HG02571 (cell line): ENCODE measurements around the gene MCF2L.
"Not testable (repeated sequence)": the region's sequence is repeated elsewhere in the genome, so short reads cannot be mapped to it uniquely, and the experiment has no call there.

ENCODE experiments used
- ATAC-seq: cut with Tn5 transposase; IDR thresholded peaks from one replicate; pipeline ENCODE4 v1.9.1; 2021; ENCODE audit warnings: mild to moderate bottlenecking, moderate library complexity; ENCODE audit not compliant: unreplicated experiment

The MCF2L gene

GRCh38 chr13:113028336-113029060 is 59.5 kb downstream of the MCF2L start:
- no peak for ATAC-seq

GRCh38 chr13:113029061-113029445 is 60.0 kb downstream of the MCF2L start:
- ATAC-seq = no peak

- ATAC-seq = no peak
These were observed 60.7 kb downstream of the MCF2L start for GRCh38 chr13:113029487-113030258.

GRCh38 chr13:113030259-113030640 is 61.2 kb downstream of the MCF2L start:
- not testable (repeated sequence) for ATAC-seq

- no peak for ATAC-seq
These were observed 62.5 kb downstream of the MCF2L start for GRCh38 chr13:113031465-113031864.

- ATAC-seq = no peak
These were observed 63.3 kb downstream of the MCF2L start for GRCh38 chr13:113032291-113032690.

GRCh38 chr13:113033054-113033850 is 64.2 kb downstream of the MCF2L start:
- ATAC-seq = no peak

GRCh38 chr13:113034451-113035212 is 65.6 kb downstream of the MCF2L start:
- ATAC-seq = no peak

- no peak for ATAC-seq
These were observed 66.3 kb downstream of the MCF2L start for GRCh38 chr13:113035213-113035800.

GRCh38 chr13:113036401-113036800 is 67.4 kb downstream of the MCF2L start:
- ATAC-seq = no peak

GRCh38 chr13:113040031-113040430 is 71.0 kb downstream of the MCF2L start:
- ATAC-seq = no peak

- ATAC-seq = no peak
These were observed 71.7 kb downstream of the MCF2L start for GRCh38 chr13:113040597-113041292.

- no peak for ATAC-seq
These were observed 72.3 kb downstream of the MCF2L start for GRCh38 chr13:113041293-113041690.

- no peak for ATAC-seq
These were observed 72.9 kb downstream of the MCF2L start for GRCh38 chr13:113041896-113042295.

GRCh38 chr13:113042456-113042855 is 73.4 kb downstream of the MCF2L start:
- no peak for ATAC-seq

- ATAC-seq = no peak
These were observed 74.1 kb downstream of the MCF2L start for GRCh38 chr13:113043001-113043630.

GRCh38 chr13:113043931-113044330 is 74.9 kb downstream of the MCF2L start:
- no peak for ATAC-seq

GRCh38 chr13:113044391-113045114 is 75.5 kb downstream of the MCF2L start:
- no peak for ATAC-seq
